GM18498 (cell line): ENCODE data around the gene GID8.
"Not testable (repeated sequence)": the region's sequence is repeated elsewhere in the genome, so short reads cannot be mapped to it uniquely, and the experiment has no call there.

Source experiments
- ATAC-seq: cut with Tn5 transposase; IDR thresholded peaks from one replicate; pipeline ENCODE4 v1.9.1; 2021; ENCODE audit warnings: mild to moderate bottlenecking, moderate library complexity; ENCODE audit not compliant: unreplicated experiment

The GID8 gene

DNA sequence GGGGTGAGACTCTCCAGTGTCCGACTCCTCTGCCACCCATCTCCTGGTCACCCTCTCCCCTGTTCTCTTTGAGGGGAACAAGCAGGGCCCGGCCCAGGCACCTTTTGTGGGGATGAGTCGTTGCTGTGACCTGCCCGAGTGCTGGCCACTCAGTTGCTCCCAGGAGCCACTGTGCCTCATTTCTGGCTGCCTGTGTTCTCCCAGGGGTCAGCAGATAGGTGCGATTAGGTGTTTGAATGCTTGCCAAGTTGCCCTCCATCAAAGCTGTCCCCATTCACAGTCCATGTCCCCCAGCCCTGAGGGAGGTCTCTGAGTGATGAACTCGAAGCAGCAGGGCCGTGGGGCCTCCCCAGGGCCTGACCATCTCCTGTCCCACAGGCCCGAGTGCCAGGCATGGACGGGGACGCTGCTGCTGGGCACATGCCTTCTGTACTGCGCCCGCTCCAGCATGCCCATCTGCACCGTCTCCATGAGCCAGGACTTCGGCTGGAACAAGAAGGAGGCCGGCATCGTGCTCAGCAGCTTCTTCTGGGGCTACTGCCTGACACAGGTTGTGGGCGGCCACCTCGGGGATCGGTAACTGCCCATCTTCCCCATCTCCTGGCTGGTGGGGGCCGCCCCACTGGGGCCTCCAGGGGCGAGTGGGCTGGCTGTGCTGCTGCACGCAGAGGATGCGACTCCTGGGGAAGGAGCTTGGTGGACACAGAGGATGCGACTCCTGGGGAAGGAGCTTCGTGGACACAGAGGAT, 18.6 kb downstream of the GID8 start:
- ATAC-seq, result no peak

DNA sequence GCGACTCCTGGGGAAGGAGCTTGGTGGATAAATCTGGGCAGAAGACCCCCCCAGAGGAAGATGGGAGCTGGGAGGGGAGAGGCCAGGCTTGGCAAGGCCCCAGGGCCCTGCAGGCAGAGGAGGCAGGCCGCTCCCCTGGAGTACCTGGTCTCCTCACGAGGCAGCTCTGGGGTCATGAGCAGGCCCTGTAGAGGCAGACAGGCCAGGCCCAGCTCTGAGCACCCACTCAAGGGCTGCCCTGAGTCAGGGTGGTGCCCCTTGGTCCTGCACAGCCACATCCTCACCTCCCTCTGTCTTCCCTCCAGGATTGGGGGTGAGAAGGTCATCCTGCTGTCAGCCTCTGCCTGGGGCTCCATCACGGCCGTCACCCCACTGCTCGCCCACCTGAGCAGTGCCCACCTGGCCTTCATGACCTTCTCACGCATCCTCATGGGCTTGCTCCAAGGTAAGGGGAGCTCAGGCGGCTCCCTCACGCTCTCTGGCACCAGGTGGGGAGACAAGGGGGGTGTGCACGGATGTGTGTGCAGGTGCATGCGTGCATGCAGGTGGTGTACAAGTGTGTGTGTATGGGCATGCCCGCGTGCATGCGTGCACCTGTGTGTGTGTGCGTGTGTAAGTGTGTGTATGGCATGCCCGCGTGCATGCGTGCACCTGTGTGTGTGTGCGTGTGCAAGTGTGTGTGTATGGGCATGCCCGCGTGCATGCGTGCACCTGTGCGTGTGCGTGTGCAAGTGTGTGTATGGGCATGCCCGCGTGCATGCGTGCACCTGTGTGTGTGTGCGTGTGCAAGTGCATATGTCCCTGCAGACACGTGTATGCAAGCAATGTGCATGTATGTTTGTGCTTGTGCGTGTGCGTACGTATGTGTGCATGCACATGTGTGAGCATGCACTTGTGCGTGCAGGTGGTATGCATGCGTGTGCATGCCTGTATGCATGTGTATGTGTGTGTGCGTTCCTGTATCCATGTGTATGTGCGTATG, 19.5 kb downstream of the GID8 start:
- no peak for ATAC-seq

DNA sequence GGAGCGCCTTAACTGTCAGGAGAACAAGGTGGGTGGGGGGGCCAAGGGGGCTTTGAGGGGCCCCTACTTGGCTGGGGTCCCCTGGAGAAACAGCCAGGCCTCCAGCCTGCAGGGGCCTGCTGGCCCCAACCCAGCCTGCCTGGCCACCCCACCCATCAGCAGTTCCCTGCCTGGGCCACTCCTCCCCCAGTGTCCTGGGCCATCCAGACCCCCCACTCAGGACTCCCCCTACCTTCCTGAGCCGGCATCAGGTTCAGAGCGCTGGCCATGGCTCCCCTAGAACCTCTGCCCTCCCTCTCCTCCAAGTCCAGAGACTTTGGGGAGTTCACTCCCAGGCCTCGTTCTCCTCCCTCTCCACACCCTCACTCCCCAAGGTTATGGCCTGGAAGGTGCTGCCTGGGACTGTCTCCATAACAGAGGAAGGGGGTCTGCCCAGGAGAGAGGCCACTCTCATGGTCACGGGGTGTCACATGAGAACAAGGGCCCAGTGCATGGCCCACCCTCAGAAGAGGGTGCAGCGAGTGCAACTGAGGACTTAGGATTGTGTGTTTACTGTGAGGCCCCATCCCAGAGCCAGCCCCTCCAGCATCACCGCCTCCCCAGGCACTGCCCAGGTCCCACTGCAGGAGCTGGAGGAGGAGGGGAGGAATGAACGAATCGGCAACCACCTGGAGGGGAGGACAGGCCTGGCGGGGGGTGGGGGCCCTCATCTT, 20.6 kb downstream of the GID8 start:
- no peak for ATAC-seq

DNA sequence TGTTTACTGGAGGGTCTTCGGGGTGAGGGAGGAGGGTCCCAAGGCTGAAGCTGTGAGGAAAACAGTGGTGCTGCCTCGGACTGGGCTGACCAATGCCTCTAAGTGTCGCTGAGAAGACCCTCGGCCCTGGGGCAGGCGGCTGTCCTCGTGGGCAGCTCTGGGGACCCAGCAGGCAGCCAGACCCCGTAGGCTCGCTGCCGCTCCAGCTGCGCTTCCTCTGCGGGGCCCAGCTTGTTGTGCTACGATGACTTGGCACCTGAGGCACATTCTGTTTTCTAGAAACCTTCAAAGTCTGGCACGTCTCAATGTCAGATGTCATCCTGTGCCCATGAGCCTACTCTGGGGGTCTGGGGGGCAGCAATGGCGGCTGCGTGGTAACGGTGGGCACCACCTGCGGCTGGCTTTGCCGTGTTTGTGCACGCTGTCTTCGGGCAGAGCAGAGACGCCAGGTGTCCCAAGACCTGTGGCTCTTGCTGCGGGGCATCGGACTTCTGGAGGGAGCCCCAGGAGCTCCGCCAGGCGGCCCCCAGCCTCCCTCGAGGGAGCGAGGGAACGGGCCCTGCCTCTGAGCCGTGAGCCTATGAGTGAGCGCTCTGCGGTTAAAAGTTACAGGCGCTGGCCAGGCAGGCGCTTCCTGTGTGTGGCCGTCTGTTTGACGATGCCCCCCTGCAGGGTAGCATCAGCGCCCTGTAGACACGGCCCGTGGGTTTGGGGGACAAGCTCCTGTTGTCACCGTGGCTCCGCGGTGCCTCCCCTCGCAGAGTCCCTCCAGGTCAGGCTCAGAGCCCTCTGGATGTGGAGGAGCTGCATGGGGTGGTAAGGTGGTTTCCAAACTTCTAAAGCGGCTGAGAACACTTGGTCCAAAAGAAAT, 21.4 kb downstream of the GID8 start:
- ATAC-seq, result no peak

DNA sequence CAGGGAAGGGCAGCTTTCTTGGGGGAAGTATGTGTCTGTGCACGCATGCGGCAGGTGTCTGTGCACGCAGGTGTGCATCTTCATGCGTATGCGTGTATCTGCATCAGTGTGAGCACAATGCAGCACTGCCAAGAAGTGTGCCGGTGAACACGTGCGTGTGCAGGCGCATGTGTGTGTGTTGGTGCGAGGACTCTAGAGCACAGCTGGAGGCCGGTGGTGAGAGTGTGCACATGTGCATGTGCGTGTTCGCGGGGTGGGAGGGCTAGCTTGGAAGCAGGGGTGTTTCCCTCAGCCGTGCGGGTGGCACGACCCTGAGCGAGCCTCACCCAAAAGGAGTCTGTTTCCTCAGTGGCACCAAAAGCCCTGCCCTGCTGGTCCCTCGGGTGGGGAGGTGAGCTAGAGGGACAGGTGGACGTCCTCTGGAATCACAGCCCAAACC, 22.1 kb downstream of the GID8 start:
- ATAC-seq, result no peak

DNA sequence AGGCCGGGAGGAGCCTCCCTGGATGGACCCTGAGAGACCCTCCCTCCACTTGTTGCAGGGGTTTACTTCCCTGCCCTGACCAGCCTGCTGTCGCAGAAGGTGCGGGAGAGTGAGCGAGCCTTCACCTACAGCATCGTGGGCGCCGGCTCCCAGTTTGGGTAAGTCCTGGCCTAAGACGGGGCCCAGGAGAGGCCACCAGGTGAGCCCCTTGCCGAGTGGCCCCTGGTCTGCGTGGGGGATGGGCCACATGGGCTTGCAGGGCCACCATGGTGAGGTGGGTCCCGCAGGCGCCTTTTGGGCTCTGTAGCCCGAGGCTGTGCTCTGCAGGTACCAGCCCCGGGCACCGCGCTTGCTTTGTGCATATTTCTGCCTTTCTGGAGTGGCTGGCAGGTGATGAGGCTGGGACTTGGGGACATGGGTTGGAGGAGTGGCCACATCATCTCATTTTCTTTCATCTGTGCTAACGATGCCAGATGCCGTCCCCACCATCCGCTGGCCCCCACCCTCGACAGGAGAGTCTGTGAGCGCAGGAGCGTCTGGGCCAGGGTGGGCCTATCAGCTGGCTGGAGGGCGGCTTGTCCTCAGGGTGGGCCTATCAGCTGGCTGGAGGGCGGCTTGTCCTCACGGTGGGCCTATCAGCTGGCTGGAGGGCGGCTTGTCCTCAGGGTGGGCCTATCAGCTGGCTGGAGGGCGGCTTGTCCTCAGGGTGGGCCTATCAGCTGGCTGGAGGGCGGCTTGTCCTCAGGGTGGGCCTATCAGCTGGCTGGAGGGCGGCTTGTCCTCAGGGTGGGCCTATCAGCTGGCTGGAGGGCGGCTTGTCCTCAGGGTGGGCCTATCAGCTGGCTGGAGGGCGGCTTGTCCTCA, 22.7 kb downstream of the GID8 start:
- ATAC-seq, result not testable (repeated sequence)

DNA sequence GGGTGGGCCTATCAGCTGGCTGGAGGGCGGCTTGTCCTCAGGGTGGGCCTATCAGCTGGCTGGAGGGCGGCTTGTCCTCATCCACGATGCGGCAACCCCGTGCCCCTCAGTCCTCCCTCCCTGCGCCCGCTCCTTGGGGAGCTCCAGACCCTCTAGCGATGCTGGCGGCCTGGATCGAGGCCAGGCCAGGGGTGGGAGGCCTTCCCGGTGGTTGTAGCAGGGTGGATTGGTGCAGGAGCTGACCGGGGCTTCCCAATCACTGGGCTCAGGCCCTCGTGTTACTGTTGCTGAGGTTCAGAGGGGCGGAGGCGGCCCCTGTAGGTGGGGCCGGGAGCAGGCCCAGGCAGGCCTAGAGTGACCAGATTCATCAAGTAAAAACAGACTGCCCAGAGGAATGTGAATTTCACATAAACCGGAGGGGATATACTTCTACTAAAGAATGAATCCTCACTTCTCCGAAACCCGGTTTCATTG, 23.4 kb downstream of the GID8 start:
- no peak for ATAC-seq

DNA sequence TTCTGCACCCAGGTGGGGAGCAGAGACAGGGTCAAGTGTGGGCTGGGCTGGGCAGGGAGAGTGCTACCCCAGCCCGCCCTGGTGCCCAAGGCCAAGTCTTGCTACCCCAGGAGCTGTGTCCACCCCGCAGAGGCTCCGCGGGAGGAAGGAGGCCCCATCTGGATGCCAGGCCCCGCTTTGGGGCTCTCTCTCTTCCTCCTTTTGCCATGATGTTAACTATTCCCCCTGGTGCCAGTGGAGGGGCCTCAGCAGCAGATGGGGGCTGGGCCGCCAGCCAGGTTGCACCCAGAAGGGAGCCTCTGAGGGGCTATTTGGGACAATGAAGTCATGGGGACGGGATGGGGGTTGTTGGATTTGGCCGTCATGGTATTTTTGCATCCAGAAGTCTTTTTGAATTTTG, 23.9 kb downstream of the GID8 start:
- ATAC-seq, result no peak

DNA sequence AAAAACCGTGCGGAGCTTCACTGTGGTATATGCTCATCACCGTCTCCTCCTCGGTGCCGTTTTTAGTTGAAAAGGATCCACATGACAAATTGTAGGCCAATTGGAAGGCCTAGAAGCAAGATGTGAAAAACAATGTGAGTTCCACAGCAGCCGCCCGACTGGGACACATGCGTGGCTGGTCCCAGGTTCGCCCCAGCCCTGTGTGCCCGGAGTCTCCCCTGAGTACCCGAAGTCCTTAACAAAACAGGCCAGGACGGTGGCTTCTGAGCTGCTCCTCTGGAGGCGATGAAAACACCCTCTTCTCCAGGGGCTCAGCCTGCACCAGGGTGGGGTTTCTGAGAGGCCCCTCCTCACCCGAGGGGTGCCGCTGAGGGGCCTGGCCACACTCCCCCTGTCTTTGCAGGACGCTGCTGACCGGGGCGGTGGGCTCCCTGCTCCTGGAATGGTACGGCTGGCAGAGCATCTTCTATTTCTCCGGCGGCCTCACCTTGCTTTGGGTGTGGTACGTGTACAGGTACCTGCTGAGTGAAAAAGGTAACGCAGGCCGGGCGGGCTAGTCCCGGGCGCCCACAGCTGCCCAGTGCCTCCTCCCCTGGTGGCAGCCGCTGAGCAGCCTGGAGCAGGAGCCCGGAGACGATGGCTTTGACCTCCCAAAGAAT, 24.4 kb downstream of the GID8 start:
- ATAC-seq, result no peak

DNA sequence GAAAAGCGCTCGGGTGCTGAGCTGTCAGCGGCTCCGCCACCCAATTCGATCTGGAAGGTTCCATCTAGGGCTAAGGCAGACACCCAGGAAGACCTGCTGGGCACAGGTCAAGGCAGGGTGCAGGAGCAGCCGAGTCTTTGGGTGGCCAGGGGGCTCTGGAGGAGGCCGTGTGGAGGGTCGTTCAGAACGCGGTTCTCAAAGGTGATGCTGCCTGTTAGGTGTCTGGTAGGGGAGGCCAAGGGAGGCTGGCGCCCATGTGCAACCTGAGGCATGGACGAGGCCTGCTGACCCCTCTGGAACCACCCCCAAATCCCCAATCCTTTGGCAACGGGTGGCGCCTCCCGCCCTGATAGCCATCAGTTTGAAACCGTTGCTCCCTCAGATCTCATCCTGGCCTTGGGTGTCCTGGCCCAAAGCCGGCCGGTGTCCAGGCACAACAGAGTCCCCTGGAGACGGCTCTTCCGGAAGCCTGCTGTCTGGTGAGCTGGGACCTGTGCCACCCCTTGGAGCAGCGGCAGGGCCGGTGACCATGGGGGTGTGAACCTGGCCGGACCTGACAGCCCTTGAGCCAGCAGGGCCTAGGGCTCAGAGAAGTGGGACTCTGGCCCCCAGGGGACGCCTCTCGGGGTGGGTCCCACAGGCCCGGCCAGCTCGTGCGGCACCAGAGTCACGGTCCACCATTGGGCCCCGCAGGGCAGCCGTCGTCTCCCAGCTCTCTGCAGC, 25.1 kb downstream of the GID8 start:
- ATAC-seq, result no peak

DNA sequence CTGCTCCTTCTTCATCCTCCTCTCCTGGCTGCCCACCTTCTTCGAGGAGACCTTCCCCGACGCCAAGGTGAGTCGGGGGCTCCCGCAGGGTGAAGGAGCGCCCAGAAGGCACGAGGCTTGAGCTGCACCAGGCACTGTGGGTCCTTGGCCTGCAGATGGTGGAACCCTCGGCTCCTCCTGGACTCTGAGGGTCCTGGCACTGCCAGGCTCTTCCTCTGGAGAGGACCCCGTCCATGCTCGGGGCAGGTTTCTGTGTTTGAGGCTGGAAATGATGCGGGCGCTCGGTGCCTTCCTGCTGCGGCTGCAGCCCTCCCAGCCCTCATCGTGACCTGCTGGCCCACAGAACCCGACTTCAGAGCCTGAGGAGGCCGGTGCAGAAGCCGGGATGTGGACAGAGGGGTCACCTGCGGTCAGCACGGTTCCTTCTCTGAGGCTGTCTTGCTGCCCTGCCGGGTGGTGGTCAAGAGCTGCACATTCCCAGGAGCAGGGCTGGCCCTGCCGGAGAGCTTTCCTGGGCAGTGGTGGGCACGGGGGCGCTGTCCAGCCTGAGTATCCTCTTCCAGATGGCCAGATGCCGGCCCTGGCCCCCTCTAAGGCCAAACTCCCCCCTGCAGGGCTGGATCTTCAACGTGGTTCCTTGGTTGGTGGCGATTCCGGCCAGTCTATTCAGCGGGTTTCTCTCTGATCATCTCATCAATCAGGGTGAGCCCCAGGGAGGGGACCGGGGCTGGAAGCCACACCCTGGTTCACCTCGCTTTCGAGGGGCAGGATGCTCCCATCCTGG, 25.9 kb downstream of the GID8 start:
- no peak for ATAC-seq

DNA sequence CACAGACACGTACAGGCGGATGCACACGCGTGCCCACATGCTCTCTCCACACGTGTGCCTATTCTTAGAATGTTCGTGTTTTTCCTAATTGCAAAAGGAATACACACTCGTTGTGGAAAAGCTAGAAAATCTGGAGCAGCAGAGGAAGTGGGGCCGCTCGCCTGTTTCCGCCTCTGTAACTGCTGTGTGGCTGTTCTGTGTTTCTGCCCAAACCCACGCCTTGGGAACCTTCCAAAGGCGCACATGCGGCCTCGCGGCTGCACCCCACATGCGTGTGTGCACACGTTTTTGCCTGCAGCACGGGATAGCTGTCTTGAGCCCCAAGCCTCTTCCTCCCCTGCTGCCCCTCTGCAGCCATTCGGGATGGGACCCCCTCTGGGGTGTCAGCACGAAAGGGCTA, 26.8 kb downstream of the GID8 start:
- ATAC-seq, result no peak

DNA sequence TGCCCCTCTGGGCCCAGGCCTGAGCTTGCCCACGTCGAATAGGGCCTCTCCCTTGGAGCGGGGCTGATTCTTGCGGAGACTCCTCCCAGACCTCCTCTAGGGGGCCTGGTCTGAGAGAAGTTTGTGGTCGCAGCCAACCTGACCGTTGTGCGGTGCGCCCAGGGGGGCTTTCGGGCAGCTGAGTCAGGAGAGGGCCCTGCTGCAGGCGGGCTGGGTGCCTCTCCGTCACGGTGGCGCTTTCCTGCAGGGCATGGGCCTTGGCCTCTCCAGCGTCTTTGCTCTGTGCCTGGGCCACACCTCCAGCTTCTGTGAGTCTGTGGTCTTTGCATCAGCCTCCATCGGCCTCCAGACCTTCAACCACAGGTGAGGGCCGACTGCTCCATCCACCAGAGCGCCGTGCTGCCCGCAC, 27.4 kb downstream of the GID8 start:
- no peak for ATAC-seq

DNA sequence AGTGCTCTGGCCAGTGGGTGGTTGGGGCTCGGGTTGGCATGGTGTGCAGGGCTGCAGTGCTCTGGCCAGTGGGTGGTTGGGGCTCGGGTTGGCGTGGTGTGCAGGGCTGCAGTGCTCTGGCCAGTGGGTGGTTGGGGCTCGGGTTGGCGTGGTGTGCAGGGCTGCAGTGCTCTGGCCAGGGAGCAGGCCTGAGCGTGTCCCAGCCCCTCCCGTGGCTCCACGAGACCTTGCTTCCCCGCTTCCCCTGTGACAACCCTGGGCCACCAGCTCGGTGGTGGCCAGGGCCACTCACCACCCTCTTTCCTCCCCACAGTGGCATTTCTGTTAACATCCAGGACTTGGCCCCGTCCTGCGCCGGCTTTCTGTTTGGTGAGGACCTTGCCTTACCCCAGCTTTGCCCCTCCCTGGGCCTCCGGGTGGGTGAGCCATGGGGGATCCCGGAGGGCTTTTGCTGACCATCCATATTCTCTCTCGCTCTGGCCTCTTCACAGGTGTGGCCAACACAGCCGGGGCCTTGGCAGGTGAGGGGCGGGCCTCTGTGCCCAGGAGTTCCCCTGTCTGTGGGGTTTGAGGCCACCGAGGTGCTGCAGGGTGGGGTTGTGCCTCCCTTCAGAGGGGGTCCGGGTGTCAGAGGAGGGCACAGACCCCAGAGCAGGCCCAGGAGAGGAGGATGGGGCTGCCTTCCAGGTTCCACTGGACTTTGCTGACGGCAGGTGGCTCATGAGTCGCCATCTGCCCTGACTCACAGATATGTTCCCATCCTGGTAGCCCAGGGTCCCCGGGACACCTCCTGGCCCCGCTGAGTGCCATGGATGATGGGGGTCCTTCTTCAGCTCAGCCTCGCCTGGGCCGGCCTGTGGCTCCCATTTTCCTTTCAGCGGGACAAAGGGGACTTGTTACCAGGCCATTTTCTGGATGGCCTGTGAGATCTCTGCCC, 28.5 kb downstream of the GID8 start:
- no peak for ATAC-seq

DNA sequence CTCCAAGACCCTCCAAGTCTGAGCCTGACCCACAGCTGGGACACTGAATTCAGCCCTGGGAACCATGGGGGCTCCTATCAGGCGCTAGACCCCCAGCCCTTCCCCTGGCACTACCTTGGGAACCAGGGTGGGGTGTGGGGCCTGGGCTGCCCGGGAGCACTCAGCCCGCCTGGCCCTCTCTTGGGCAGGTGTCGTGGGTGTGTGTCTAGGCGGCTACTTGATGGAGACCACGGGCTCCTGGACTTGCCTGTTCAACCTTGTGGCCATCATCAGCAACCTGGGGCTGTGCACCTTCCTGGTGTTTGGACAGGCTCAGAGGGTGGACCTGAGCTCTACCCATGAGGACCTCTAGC, 29.2 kb downstream of the GID8 start:
- no peak for ATAC-seq

DNA sequence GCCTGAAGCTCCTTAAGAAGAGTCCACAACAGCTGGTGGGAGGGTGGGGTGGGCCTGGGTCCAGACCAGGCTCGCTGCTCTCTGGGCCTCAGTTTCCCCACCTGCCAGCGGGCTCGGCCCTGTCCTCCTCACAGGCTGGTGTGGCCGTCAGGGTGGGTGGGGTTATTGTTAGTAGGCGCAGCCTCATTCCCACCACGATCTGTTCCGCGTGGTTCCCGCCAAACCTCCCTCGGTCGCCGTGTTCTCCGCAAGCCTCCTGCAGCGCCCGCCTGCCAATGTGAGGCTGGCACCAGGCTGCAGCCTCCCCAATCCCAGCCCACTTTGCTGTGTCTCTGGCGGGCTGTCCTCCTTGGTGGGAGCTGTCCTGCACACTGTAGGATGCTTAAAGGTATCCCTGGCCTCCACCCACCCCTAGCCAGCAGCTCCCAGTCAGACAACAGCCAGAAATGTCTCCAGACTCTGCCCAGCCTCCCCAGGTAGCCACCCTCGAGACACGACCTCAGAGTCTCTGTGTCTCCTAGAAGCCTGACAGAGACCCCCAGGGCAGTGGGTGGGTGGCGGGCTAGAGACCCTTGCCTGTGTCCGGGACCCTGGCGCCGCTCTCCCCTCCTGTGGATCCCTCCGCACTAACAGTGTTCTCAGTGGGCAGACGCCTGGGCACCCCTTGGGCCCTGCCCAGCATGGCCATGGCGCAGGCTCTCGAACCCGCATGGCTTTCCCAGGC, 29.8 kb downstream of the GID8 start:
- no peak for ATAC-seq
